ENCODE measurements around the gene RALGPS1.

DNA sequence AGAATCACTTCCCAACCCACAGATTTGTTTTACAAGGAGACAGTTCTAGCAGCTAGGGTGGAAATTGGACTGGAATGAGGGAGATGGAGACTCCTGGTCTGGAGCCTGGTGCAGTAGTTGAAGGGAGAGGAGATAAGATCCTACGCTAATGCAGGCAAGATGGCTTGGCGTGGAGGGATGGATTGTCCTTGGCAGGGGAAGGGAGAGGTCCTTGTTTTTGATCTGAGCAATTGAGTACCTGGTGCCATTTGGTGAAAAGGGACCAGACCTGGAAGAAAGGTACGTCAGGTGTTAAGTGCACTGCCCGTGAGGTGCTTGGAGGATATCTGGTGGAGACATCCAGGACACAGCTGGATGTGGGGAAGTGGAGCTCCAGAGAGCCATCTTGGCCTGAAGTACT is 172.2 kb downstream of the RALGPS1 start:
- no peak for TF ChIP-seq EZH2 (optimal IDR thresholded peaks at IDR 0.05; ENCODE audit: low read depth, low read length)
- TF ChIP-seq, protein P1, sequence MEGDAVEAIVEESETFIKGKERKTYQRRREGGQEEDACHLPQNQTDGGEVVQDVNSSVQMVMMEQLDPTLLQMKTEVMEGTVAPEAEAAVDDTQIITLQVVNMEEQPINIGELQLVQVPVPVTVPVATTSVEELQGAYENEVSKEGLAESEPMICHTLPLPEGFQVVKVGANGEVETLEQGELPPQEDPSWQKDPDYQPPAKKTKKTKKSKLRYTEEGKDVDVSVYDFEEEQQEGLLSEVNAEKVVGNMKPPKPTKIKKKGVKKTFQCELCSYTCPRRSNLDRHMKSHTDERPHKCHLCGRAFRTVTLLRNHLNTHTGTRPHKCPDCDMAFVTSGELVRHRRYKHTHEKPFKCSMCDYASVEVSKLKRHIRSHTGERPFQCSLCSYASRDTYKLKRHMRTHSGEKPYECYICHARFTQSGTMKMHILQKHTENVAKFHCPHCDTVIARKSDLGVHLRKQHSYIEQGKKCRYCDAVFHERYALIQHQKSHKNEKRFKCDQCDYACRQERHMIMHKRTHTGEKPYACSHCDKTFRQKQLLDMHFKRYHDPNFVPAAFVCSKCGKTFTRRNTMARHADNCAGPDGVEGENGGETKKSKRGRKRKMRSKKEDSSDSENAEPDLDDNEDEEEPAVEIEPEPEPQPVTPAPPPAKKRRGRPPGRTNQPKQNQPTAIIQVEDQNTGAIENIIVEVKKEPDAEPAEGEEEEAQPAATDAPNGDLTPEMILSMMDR (IDR thresholded peaks at IDR 0.05; ENCODE audit: low read length) = no peak
- no peak for TF ChIP-seq EZH2phosphoT487 (IDR thresholded peaks at IDR 0.05; ENCODE audit: low read length)
